ENCODE measurements around the gene SPEF2.

SPEF2 gene

DNA sequence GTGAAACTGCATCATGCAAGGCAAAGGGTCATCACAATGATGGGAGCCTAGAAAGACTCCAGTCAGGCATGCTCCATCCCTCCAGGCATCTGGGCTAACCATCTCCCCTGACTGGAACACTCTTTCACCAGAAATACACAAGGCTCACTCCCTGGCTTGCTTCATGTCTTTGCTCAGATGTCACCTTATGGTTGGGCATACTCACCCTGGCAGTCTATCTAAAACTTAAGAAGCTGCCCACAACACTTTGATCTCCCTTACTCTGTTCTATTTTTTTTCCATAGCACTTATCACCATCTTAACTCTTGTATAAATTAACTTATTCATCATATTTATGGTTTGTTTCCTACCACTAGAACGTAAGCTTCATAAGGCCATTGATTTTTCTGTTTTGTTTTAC lies 90.0 kb downstream of the SPEF2 start:
- DNase-seq (ENCODE audit: low read depth) = no peak

DNA sequence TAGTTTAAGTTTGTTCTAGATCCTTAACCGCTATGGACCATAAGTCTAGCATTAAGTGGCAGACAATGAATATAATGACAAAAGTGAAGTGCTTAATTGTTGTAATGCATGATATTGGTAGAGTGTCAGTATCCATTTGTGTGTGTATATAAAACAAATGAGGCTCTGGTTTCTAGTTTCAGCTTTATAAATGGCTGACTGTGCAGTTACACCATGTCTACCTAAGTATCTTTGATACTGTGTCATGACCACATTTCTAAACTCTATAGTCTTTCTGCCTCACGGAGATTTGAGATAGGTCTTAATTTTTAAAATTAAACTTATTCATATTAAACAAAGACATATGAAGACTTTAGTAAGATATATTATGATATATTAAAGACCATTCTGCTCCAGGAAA lies 92.0 kb downstream of the SPEF2 start:
- no peak for DNase-seq (ENCODE audit: low read depth)

DNA sequence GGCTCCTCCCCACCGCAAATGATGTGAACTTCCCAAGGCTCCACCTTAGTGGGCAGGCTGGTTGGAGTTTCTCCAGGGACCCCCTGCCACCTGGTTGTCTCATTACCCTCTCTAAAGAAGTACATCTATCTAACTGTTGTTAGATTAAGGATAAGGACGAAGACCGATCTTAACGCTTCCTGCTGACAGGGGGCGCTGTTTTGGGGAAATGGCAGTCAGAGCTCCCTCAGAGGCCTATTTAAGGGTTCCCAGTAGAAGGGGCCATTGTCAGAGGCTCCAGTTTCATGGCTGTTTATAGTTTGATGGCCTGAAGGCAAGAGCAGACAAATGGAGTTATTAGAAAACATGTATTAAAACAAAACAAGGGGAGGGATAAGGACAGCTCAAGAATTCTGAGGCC lies 100.1 kb downstream of the SPEF2 start:
- DNase-seq (ENCODE audit: low read depth) = no peak

DNA sequence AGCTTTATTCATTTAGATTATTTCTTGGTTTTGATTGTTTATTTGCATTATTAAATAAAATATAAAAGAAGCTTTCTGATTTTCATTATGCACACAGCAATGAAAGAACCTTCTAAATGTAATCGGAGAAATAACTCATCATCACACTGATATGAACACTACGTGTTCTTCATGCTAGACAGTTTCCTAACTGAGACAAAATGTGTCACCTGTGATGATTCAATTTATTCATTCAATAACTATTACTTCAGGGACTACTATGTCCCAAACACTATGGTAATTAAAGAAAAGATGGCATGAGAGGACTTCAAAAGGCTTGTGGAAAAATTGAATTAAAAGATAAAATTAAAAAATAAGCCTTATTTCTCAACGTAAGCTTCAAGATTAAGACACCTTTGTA lies 118.1 kb downstream of the SPEF2 start:
- DNase-seq (ENCODE audit: low read depth) = no peak

DNA sequence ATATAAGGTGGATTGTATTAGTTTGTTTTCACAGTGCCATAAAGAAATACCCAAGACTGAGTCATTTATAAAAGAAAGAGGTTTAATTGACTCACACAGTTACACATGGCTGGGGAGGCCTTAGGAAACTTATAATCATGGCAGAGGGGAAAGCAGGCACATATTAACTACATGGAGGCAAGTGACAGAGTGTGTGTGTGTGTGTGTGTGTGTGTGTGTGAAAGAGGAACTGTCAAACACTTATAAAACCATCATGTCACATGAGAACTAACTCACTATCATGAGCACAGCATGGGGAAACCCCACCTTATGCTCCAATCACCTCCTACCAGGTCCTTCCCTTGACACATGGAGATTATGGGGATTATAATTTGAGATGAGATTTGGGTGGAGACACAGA lies 118.6 kb downstream of the SPEF2 start:
- DNase-seq (ENCODE audit: low read depth) = no peak

DNA sequence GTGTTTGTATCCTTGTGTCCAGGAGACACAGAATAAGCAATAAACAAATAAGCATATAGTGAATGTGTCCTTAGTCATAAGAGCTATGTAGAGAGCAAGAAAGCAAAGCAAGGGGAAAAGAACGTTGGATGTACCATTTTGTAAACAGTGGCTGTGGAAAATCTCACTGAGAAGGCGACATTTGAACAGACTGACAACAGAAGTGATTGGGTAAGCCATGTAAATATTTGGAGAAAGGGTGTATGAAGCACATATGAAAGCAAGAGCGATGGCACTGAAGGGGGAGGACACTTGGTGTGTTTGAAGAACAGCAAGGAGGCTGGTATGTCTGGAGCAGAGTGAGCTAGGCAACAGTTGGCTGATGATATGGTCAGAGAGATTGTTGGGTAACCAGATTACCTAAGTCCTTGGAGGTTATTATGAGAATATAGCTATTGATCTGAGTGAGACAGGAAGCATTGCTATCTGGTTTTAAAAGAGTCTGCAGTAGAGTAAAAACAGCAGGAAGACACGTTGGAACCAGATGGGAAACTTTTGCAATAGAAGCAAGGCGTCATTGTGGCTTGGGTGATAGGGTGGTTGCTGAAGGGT lies 123.6 kb downstream of the SPEF2 start:
- DNase-seq (ENCODE audit: low read depth) = no peak

DNA sequence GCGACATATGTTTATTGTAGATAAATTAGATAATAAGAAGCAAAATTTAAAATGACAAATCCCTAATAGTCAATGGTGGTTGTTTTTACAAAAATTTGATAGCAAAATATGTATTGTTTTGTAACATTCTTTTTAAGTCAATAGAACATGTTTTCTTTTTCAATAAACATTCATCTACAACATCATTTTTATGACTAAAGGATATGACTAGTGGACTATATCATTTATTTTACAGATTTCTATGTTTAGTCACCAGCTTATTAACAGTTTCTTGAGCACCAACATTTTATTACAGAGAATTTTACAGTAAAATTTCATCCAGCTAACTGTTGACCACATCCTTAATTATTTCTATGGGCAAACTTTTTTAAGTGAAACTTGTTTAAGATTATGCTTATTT lies 124.3 kb downstream of the SPEF2 start:
- DNase-seq (ENCODE audit: low read depth) = no peak

DNA sequence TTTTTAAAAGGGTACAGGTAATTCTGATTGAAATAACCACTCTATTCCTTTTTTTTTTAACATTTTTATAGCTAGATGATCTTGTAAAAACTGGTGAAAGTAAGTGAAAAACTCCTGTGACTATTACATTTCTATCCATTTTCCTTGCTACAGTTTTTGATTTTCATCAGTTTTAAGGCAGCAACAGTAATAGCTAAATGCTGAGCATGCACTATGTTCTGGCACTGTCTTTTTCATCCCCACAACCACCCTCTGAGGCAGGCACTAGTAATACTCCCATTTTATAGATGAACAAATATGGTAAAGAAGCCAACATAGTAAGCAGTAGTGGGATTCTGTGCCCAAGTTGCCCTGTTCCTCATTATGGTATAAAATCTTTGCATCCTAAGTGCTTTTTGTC lies 126.0 kb downstream of the SPEF2 start:
- DNase-seq (ENCODE audit: low read depth) = no peak

DNA sequence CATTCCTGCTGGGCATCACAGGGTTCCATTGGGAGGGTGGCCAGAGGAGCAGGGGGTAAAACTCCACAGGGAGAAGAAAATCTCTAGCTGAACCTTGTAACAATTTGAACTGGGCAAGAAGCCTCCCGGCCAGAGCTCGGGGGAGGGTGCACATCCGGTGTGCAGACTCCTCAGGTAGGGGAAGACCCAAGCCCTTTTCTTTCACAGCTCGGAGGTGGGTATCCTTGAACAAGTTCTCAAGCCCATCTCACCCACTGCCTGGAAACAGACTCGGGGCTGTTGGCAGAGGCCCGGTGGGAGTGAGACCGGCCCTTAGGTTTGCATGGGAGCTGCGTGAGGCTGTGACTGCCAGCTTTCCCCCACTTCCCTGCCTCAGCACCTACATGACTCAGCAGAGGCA lies 127.5 kb downstream of the SPEF2 start:
- DNase-seq (ENCODE audit: low read depth) = no peak

DNA sequence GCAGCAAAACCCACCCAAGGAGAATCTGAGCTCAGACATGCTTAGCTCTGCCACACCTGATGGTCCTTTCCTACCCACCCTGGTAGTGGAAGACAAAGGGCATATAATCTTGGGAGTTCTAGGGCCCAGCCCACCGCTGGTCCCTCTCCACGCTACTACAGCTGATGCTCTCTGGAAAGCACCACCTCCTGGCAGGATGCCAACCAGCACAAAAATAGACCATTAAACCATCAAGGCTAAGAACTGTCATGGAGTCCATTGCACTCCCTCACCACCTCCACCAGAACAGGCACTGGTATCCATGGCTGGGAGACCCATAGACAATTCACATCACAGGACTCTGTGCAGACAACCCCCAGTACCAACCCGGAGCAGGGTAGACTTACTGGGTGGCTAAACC lies 128.0 kb downstream of the SPEF2 start:
- DNase-seq (ENCODE audit: low read depth) = no peak

DNA sequence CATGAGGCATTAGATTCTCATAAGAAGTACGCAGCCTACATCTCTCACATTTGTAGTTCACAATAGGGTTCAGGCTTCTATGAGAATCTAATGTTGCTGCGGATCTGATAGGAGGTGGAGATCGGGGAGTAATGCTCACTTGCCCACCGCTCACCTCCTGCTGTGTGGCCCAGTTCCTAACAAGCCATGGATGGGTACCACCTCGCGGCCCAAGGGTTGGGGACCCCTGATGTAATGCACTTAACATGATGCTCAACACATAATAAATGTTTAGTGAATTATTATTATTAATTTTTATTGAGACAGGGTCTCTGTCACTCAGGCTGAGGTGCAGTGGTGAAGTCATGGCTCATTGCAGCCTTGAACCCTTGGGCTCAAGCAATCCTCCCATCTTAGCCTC lies 134.3 kb downstream of the SPEF2 start:
- no peak for DNase-seq (ENCODE audit: low read depth)

DNA sequence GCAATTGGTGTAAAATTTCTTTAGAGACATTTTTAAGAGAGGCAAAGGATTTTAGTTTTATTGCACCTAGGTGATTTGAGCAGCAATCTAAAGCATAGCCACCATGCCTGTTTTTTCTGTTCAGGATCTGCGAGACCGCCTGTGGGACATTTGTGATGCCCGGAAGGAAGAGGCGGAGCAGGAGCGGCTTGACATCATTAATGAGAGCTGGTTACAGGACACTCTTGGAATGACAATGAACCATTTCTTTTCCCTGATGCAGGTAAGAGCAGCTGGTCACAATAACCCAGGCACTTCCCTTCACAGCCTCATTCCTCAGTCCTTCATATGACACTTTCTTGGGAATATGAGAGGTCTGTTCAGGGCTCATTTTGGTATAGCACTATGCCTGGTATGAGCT lies 135.8 kb downstream of the SPEF2 start:
- no peak for DNase-seq (ENCODE audit: low read depth)

DNA sequence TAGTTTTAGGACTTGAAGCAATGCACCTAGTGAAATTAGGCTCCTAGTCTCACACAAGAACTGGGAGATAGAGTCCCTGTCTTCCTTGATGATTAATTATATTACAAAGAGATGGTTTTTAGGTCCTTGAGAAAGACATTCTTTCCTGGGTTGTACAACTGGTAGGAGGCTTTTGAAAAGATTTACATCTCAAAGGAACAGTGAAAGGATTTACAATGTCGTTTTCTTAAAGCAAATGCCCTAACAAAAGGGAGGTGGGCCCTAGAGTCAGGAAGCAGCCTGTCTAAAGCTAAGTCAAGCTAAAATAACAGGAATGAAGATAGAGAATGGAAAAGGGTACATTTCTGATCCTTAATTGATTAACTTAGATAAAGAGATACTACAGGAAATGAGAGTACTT lies 136.8 kb downstream of the SPEF2 start:
- no peak for DNase-seq (ENCODE audit: low read depth)

DNA sequence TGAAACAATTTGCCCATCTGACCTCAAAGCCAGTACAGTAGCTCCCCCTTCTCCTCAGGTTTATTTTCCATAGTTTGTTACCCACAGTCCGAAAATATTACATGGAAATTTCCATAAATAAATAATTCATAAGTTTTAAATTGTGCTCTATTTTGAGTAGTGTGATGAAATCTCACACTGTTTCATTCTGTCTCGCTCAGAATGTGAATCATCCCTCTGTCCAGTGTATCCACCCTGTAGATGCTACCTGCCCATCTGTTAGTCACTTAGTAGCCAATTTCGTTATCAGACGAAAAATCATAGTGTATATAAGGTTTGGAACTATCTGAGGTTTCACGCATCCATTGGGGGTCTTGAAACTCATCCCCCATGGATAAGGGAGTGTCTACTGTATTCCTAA lies 138.3 kb downstream of the SPEF2 start:
- DNase-seq (ENCODE audit: low read depth) = no peak

DNA sequence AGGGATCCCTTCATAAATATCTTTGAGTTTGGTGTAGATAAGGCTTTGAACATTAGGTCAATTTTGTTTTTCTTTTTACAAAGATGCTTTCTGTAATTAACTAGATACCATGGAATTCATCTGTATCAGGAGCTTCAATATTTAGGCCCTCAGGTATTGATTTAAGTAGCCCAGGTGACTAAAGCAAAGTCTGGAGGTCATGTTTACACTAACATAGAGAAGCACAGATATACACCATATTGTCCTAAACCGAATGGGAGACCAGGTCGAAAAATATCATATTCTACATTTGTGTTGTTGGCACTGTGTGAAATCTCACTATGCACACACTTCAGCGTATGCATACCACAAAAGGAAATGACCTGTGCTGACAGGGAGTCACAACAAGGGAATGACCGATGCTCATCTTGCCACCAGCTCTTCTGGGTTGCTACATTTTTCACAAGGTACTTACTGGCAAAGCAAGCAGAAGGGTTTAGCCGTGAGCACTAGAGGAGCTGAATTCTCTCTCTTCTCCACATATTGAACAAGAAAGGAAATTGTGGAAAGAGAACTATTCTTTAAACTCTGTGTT lies 140.6 kb downstream of the SPEF2 start:
- no peak for DNase-seq (ENCODE audit: low read depth)

DNA sequence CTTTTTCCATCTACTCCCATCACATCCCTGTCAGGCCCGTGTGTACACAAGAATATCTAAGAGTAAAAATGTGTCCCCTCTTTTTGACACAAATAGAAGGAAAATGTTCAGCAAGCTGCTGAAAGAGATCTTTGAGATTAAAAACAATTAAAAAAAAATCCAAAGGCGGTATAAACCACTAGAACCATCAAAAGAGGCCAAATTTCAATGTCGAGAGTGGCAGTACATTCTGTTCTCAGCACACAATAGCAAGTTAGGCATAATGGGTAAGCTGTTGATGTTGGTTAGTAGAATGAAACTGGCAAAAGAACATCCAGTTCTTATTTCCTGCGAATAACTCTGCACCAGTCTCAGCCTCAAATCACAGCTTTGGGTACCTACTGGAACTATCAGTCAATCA lies 143.9 kb downstream of the SPEF2 start:
- no peak for DNase-seq (ENCODE audit: low read depth)

DNA sequence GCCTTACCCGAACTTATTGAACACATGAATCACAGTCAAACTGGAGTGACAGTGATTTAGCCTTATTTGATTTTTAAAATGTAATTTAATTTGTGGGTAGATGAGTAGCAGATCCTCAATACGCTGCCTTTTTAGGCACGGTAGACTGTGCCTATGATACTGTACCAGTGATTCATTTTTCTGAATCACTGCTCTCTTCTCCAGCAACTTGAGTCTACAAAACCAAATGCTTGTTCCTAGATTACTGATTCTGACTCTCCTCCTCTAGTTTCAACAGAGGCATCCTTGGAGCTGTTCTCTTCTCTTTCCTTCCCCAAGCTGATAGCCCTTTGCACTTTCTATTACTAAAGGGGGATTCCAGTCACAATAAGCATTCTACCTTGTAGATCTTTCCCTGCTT lies 144.7 kb downstream of the SPEF2 start:
- DNase-seq (ENCODE audit: low read depth) = no peak

DNA sequence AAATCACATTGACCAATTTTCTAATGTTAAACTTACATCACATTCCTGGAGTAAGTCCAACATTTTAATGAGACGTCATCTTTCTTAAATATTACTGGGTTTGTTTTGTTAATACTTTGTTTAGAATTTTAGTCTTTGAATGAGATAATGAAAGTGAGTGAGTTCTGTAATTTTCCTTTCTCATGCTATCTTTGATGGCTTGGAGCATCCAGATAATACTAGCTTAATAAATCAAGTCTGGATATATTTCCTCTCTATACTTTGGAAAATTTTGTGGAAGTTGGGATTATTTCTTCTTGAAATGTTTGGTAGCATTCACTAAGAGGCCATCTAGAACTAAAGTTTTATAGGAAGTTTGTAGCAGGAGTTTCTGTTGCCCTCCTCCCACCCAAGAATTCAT lies 148.3 kb downstream of the SPEF2 start:
- DNase-seq (ENCODE audit: low read depth) = no peak

DNA sequence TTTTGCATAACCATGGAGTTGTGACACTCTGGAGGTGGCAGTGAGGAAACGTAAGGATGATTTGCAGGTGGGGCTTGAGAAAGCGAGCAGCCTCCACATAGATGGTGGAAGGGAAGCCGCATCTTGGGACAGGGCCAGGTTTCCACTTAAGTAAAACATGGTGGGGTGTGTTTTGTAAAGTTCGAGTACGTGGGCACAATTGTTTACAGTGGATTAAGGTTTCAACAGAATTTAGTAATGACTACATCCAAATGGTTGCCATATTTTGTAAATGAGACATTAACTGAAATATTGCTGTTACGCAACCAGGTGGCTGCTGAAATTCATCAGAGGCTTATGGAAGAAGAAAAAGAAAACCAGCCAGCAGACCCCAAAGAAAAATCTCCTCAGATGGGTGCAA lies 153.6 kb downstream of the SPEF2 start:
- no peak for DNase-seq (ENCODE audit: low read depth)

DNA sequence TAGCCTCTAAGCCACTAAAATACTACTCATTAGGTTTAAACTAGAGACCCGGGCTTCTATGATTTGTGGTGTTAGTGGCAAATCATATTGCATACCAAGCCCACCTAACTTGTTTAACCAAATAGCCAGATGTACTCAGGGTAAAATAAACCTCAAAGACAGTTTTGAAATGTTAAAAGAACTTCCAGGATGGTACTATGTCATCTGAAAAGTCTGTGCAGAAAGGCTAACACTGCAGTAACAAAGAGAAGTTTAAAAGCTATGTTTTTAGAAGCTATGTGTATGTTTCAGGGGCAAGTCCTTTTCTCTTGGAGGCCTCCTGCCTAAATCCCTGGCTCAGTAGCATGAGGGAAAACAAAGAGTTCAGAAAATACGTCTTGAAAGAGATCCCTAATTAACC lies 154.2 kb downstream of the SPEF2 start:
- no peak for DNase-seq (ENCODE audit: low read depth)

DNA sequence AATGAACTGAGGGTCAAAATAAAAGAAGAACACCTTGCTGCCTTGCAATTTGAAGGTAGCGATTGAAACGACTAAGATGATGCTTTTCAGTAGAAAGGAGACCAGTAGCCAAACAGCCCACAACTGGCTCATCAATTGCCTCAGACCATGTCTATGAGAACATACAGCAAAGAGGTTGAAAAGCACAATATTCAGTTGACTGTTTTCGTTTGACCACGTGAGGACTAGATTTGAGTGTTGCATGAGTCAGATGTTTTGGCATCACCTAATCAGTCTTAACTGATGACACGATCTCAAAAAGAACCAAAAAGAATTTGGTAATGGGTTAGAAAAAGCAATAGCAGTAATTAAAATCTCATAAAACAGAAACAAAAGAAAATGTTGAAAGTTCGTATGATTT lies 156.3 kb downstream of the SPEF2 start:
- DNase-seq (ENCODE audit: low read depth) = no peak

DNA sequence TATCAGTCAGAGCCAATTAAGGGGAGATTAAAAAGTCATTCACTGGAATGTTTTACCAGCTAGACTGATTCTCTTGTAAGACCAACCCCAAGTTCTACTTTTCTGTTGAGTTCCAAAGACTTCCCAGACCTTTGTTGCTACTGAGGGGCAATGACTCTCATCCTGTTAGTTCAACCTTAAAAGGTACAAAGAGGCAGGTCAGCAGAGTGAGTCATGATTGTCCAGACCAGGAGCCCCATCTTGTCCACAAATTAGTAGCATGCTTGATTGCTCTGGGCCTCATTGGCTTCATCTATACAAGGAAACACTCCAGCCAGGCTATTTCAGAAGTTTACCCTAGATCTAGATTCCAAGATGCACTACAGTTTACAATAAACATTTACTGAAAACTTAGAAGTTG lies 159.1 kb downstream of the SPEF2 start:
- no peak for DNase-seq (ENCODE audit: low read depth)

DNA sequence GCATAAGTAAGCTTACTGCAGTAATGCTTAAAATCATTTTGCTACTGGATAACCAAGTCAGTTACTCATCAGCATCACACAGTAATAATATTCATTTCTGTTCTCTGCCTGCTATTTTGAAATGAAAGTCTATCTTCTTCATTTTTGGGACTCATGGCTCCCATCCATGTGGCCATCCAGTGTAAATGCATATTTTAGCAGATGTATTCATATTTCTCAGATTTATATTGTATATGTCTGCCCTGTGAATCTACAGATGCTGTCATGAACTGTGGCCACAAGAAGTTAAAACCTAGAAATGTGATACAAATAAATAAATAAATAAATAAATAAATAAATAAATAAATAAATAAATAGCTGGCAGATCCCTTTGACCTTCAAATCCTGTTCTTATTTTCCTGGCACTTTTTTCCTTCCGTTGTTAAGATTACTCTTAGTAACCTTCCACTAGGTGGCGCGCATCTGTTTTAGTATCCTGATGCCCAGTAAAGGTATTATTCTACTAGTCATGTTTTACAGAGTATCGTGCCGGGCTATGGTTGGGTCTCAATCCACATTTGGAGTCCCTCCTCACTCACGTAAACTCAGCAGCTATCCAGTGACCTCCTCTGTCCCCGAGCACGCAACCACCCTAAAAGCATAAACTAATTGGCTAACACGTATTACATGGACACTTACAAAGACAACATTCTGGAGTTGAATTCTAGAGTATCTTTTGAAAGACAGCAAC lies 159.9 kb downstream of the SPEF2 start:
- DNase-seq (ENCODE audit: low read depth) = peak; percentile 41

DNA sequence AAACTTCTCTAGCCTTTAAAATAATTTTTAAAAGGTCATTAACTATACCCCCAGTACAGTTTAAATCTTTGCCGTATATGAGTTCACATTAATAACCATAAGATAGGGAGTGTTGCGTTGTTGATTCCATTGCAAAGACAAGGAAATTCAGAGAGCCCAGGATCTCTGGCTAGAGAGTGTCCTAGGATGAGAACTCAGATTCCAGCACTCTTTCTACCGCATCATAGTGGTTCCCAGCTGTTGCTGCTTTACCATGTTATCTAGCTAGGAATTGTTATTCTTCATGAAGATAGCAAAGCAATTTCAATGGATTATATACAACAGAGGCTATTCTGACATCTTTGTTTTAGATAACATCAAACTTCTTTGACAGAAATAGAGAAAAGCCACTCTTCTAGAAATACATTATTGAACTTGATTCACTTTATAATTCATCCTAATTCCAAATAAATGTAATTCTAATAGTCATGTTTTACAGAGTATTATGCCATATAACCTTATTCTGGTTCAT lies 160.7 kb downstream of the SPEF2 start:
- DNase-seq (ENCODE audit: low read depth) = no peak
